HFFc6 (cell line): ENCODE data around the gene IL6. TPM values are rescaled to one million over a fixed set of nuclear protein-coding genes. Genes with fewer than 3 reads are reported as not detected.

ENCODE experiments used
- DNase-seq: peaks from one replicate; pipeline ENCODE4 v3.0.0-alpha.2; 2018
- H3K27ac Mint-ChIP-seq: 2 replicates; pipeline ENCODE4 v1.8.0; 2020; ENCODE audit warnings: mild to moderate bottlenecking, mixed read lengths
- H3K27me3 Mint-ChIP-seq: 2 replicates; pipeline ENCODE4 v1.8.0; 2021; ENCODE audit warnings: mild to moderate bottlenecking, moderate library complexity, mixed read lengths; ENCODE audit not compliant: insufficient read depth
- H3K36me3 Mint-ChIP-seq: 2 replicates; pipeline ENCODE4 v1.8.0; 2021; ENCODE audit warnings: low read depth, mixed read lengths
- H3K4me1 Mint-ChIP-seq: 2 replicates; pipeline ENCODE4 v1.8.0; 2020; ENCODE audit warnings: low read depth, mixed read lengths
- H3K4me3 Mint-ChIP-seq: 2 replicates; pipeline ENCODE4 v1.8.0; 2020; ENCODE audit warnings: mild to moderate bottlenecking, moderate library complexity, mixed read lengths
- H3K9me3 Mint-ChIP-seq: 2 replicates; pipeline ENCODE4 v1.8.0; 2020; ENCODE audit warnings: mild to moderate bottlenecking, mixed read lengths
- total RNA-seq, 6 experiments: library from RNA; stranded (reverse); fragmentation: NEBNext Ultra II Directional; extraction: Animal tissue kit (Norgen Biotek cat#: 25700); gene quantifications; 2 replicates in 1 of 6; 3 replicates in 5 of 6; pipeline ENCODE4 v1.2.3, GENCODE V29; 2021
- TF ChIP-seq, protein P1 (sequence below): fragments of 200-600 bp; sonication (generic); IDR thresholded peaks from 2 replicates; pipeline ENCODE4 v1.5.0; 2021; ENCODE audit warnings: antibody characterized with exemption, mild to moderate bottlenecking

The IL6 gene
- total RNA-seq, 6 experiments from 2014 or later, result 21.3 to 55.1 (median 50.0) TPM

DNA sequence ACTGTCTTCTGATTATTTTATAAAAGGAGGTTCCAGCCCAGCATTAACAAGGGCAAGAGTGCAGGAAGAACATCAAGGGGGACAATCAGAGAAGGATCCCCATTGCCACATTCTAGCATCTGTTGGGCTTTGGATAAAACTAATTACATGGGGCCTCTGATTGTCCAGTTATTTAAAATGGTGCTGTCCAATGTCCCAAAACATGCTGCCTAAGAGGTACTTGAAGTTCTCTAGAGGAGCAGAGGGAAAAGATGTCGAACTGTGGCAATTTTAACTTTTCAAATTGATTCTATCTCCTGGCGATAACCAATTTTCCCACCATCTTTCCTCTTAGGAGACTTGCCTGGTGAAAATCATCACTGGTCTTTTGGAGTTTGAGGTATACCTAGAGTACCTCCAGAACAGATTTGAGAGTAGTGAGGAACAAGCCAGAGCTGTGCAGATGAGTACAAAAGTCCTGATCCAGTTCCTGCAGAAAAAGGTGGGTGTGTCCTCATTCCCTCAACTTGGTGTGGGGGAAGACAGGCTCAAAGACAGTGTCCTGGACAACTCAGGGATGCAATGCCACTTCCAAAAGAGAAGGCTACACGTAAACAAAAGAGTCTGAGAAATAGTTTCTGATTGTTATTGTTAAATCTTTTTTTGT lies 2.3 kb downstream of the IL6 start:
- no peaks in the 10 kb centered on the region for H3K9me3 Mint-ChIP-seq
- peaks cover 35% of the 10 kb centered on the region for H3K36me3 Mint-ChIP-seq
- DNase-seq, result no peak
- H3K4me1 Mint-ChIP-seq, result peaks cover 74% of the 10 kb centered on the region
- peak overlapping the region; percentile 79 for H3K27ac Mint-ChIP-seq
- TF ChIP-seq, protein P1, sequence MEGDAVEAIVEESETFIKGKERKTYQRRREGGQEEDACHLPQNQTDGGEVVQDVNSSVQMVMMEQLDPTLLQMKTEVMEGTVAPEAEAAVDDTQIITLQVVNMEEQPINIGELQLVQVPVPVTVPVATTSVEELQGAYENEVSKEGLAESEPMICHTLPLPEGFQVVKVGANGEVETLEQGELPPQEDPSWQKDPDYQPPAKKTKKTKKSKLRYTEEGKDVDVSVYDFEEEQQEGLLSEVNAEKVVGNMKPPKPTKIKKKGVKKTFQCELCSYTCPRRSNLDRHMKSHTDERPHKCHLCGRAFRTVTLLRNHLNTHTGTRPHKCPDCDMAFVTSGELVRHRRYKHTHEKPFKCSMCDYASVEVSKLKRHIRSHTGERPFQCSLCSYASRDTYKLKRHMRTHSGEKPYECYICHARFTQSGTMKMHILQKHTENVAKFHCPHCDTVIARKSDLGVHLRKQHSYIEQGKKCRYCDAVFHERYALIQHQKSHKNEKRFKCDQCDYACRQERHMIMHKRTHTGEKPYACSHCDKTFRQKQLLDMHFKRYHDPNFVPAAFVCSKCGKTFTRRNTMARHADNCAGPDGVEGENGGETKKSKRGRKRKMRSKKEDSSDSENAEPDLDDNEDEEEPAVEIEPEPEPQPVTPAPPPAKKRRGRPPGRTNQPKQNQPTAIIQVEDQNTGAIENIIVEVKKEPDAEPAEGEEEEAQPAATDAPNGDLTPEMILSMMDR, result no peak
- H3K4me3 Mint-ChIP-seq, result peak overlapping the region; percentile 90
- H3K27me3 Mint-ChIP-seq, result no peaks in the 10 kb centered on the region

GRCh38 chr7:22730066-22730710 lies 3.2 kb downstream of the IL6 start:
- Mint-ChIP-seq H3K36me3 (peaks cover 35% of the 10 kb centered on the region), H3K27ac (peak overlapping the region; percentile 79), H3K4me1 (peaks cover 65% of the 10 kb centered on the region), H3K4me3 (peak overlapping the region; percentile 90), H3K27me3 (no peaks in the 10 kb centered on the region), H3K9me3 (no peaks in the 10 kb centered on the region)
- TF ChIP-seq, protein P1, result no peak
- no peak for DNase-seq

GRCh38 chr7:22730921-22731654 lies 4.1 kb downstream of the IL6 start:
- H3K4me3 Mint-ChIP-seq, result peak overlapping the region; percentile 90
- no peaks in the 10 kb centered on the region for H3K27me3 Mint-ChIP-seq
- no peaks in the 10 kb centered on the region for H3K9me3 Mint-ChIP-seq
- H3K27ac Mint-ChIP-seq, result peak overlapping the region; percentile 79
- H3K4me1 Mint-ChIP-seq, result peaks cover 56% of the 10 kb centered on the region
- H3K36me3 Mint-ChIP-seq, result peaks cover 35% of the 10 kb centered on the region
- TF ChIP-seq, protein P1, result no peak
- peak; percentile 95 for DNase-seq

- Mint-ChIP-seq H3K27me3 (no peaks in the 10 kb centered on the region), H3K4me3 (no peak overlapping the region; the same call in 1 of the 2 replicates), H3K27ac (no peak overlapping the region), H3K36me3 (peaks cover 36% of the 10 kb centered on the region), H3K9me3 (peaks cover under 1% of the 10 kb centered on the region; the same call in 1 of the 2 replicates), H3K4me1 (peaks cover 49% of the 10 kb centered on the region)
- DNase-seq, result no peak
- TF ChIP-seq, protein P1, result no peak
Observed at GRCh38 chr7:22731766-22732165, 4.8 kb downstream of the IL6 start.

GRCh38 chr7:22732556-22733126 lies 5.6 kb downstream of the IL6 start:
- Mint-ChIP-seq H3K36me3 (peaks cover 45% of the 10 kb centered on the region), H3K4me1 (peaks cover 41% of the 10 kb centered on the region), H3K4me3 (no peak overlapping the region), H3K27ac (peak overlapping the region; percentile 4; the same call in 1 of the 2 replicates), H3K9me3 (peaks cover 7% of the 10 kb centered on the region), H3K27me3 (no peaks in the 10 kb centered on the region)
- TF ChIP-seq, protein P1, result peak; percentile 68
- peak; percentile 42 for DNase-seq
